Progenitor cell of endocrine pancreas (in vitro differentiated cells): Measurements from ENCODE around the gene CD79B. TPM values are rescaled to one million over a fixed set of nuclear protein-coding genes. Genes with fewer than 3 reads are reported as not detected.

Source experiments
- DNase-seq: peaks from one replicate; pipeline ENCODE4 v3.0.0; 2021; ENCODE audit warnings: low spot score; ENCODE audit not compliant: unreplicated experiment
- H3K27ac Mint-ChIP-seq: 2 replicates; pipeline ENCODE4 v1.8.0; 2021; ENCODE audit warnings: mild to moderate bottlenecking, moderate library complexity, mixed read lengths
- H3K27me3 Mint-ChIP-seq: 2 replicates; pipeline ENCODE4 v1.8.0; 2021; ENCODE audit warnings: mixed read lengths
- H3K36me3 Mint-ChIP-seq: 2 replicates; pipeline ENCODE4 v1.8.0; 2022; ENCODE audit warnings: mixed read lengths; ENCODE audit not compliant: insufficient read depth
- H3K4me1 Mint-ChIP-seq: 2 replicates; pipeline ENCODE4 v1.8.0; 2021; ENCODE audit warnings: low read depth, mixed read lengths
- H3K4me3 Mint-ChIP-seq: 2 replicates; pipeline ENCODE4 v1.8.0; 2021; ENCODE audit warnings: low read depth, mild to moderate bottlenecking, moderate library complexity, mixed read lengths
- H3K9me3 Mint-ChIP-seq: 2 replicates; pipeline ENCODE4 v1.8.0; 2021; ENCODE audit warnings: low read depth, mixed read lengths
- CTCF ChIP-seq: fragments of 200-600 bp; sonication (generic); IDR thresholded peaks from one replicate; pipeline ENCODE4 v1.5.0; 2021; ENCODE audit warnings: antibody characterized with exemption, mild to moderate bottlenecking; ENCODE audit not compliant: unreplicated experiment
- total RNA-seq: library from RNA; stranded (reverse); gene quantifications from 2 replicates; pipeline ENCODE4 v1.2.1, GENCODE V29; 2021

Gene CD79B
- total RNA-seq, 1 donor from 2014 or later, result not detected

DNA sequence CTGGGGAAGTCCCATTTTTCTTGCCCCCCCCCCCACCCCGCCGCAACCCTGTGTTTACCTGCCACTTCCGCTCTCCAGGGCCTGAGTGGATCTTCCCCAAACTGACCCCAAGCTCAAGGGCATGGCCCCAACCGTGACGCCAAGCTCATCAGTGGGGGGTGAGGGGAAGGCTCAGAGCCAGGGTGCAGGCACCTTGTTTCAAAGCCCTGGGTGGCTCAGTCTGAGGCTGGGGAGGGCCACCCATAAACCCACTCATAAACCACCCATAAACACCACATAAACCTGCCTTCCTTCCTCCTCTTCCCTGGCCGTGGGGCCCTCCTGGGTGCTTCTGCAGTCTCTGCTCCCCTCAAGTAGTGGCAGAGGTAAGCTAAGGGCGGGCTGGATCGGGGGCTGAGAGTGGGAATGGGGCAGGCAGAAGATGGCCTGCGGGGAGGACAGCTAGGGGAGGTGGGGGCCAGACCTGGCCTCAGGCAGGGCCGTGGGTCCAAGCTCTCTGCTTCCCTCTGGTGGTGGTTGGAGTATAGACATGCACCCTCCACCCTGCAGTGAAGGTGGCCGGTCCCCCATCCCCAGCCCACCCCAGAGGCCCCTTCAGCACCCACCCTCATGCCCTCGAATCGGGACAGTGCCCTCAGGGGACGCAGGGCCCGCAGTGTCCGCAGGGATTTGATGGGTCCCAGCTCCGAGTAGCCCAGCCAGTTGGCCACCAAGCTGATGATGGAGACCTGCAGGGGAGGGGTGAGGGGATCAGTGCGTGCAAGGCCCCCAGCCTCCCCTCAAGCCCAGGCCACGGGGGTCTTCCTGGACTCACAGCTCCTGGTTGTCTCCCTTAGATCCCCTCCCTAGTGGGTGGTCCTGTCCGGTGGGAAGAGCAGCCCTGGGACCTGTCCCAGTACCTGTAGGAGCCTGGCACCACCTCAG, 14.6 kb upstream of the CD79B start:
- no peaks in the 10 kb centered on the region for H3K9me3 Mint-ChIP-seq
- H3K4me1 Mint-ChIP-seq, result no peaks in the 10 kb centered on the region
- H3K27ac Mint-ChIP-seq, result no peak overlapping the region
- H3K36me3 Mint-ChIP-seq, result no peaks in the 10 kb centered on the region
- no peak overlapping the region for H3K4me3 Mint-ChIP-seq
- peak; percentile 84 for TF ChIP-seq CTCF
- DNase-seq, result peak; percentile 43
- H3K27me3 Mint-ChIP-seq, result peaks cover 3% of the 10 kb centered on the region

GRCh38 chr17:63945784-63946439, 13.8 kb upstream of the CD79B start:
- Mint-ChIP-seq H3K36me3 (no peaks in the 10 kb centered on the region), H3K4me1 (no peaks in the 10 kb centered on the region), H3K27me3 (peaks cover under 1% of the 10 kb centered on the region), H3K4me3 (no peak overlapping the region), H3K27ac (no peak overlapping the region), H3K9me3 (no peaks in the 10 kb centered on the region)
- TF ChIP-seq CTCF, result no peak
- DNase-seq, result no peak

GRCh38 chr17:63944736-63945499, 12.8 kb upstream of the CD79B start:
- no peak for DNase-seq
- Mint-ChIP-seq H3K27me3 (no peaks in the 10 kb centered on the region), H3K4me1 (no peaks in the 10 kb centered on the region)

GRCh38 chr17:63943745-63944144, 11.6 kb upstream of the CD79B start:
- Mint-ChIP-seq H3K4me1 (no peaks in the 10 kb centered on the region), H3K27ac (no peak overlapping the region), H3K9me3 (no peaks in the 10 kb centered on the region), H3K36me3 (no peaks in the 10 kb centered on the region), H3K27me3 (no peaks in the 10 kb centered on the region), H3K4me3 (no peak overlapping the region)
- no peak for DNase-seq
- peak; percentile 32 for TF ChIP-seq CTCF

More at GRCh38 chr17:63944736-63945499, 12.8 kb upstream of the CD79B start:
- no peaks in the 10 kb centered on the region for H3K9me3 Mint-ChIP-seq
- H3K36me3 Mint-ChIP-seq, result no peaks in the 10 kb centered on the region
- TF ChIP-seq CTCF, result no peak
- no peak overlapping the region for H3K27ac Mint-ChIP-seq
- H3K4me3 Mint-ChIP-seq, result no peak overlapping the region
